H9 (cell line): Measurements from ENCODE around the gene PRPF6. TPM values are rescaled to one million over a fixed set of nuclear protein-coding genes. Genes with fewer than 3 reads are reported as not detected.

Experiments
- DNase-seq: peaks from one replicate; pipeline ENCODE4 v3.0.0-alpha.2; 2017
- H2AFZ ChIP-seq: one replicate; pipeline ENCODE4 v1.6.1; 2013; ENCODE audit warnings: mild to moderate bottlenecking, low read length, control low read depth, moderate library complexity
- H2AK5ac ChIP-seq: 2 replicates; pipeline ENCODE4 v1.6.1; 2013; ENCODE audit warnings: low read length, control low read depth, mixed read lengths; ENCODE audit not compliant: insufficient read length
- H2BK120ac ChIP-seq: one replicate; pipeline ENCODE4 v1.6.1; 2013; ENCODE audit warnings: low read depth, mild to moderate bottlenecking, low read length, control low read depth, inconsistent platforms; ENCODE audit not compliant: poor library complexity, severe bottlenecking
- H2BK12ac ChIP-seq: 2 replicates; pipeline ENCODE4 v1.6.1; 2013; ENCODE audit warnings: low read length, control low read depth, mixed read lengths, low read depth; ENCODE audit not compliant: insufficient read length
- H2BK15ac ChIP-seq: 2 replicates; pipeline ENCODE4 v1.6.1; 2013; ENCODE audit warnings: low read depth, low read length, control low read depth
- H2BK20ac ChIP-seq: one replicate; pipeline ENCODE4 v1.6.1; 2013; ENCODE audit warnings: low read depth, mild to moderate bottlenecking, low read length, control low read depth, inconsistent platforms; ENCODE audit not compliant: poor library complexity, severe bottlenecking
- H2BK5ac ChIP-seq: 2 replicates; pipeline ENCODE4 v1.6.1; 2013; ENCODE audit warnings: low read length, control low read depth, mixed read lengths; ENCODE audit not compliant: insufficient read length
- H3K14ac ChIP-seq: 2 replicates; pipeline ENCODE4 v1.6.1; 2013; ENCODE audit warnings: low read length, control low read depth; ENCODE audit not compliant: insufficient read depth
- H3K18ac ChIP-seq: 2 replicates; pipeline ENCODE4 v1.6.1; 2013; ENCODE audit warnings: low read depth, mild to moderate bottlenecking, mixed read lengths, low read length, control low read depth; ENCODE audit not compliant: insufficient read length
- H3K23ac ChIP-seq: 2 replicates; pipeline ENCODE4 v1.6.1; 2013; ENCODE audit warnings: low read length, control low read depth, mixed read lengths, low read depth; ENCODE audit not compliant: insufficient read length
- H3K23me2 ChIP-seq: 2 replicates; pipeline ENCODE4 v1.6.1; 2013; ENCODE audit warnings: low read depth, mild to moderate bottlenecking, mixed read lengths, low read length, control low read depth; ENCODE audit not compliant: insufficient read length, poor library complexity, severe bottlenecking
- H3K27ac ChIP-seq: 2 replicates; pipeline ENCODE4 v1.5.1; 2013; ENCODE audit warnings: low read length, control low read depth, mixed read lengths, low read depth; ENCODE audit not compliant: insufficient read length
- H3K27me3 ChIP-seq: 2 replicates; pipeline ENCODE4 v1.6.1; 2013; ENCODE audit warnings: low read length, control low read depth, inconsistent platforms; ENCODE audit not compliant: insufficient read depth
- H3K4ac ChIP-seq: 2 replicates; pipeline ENCODE4 v1.6.1; 2013; ENCODE audit warnings: low read depth, mild to moderate bottlenecking, control low read depth, inconsistent platforms, low read length, moderate library complexity
- H3K4me1 ChIP-seq: 2 replicates; pipeline ENCODE4 v1.6.1; 2013; ENCODE audit warnings: low read length, control low read depth, inconsistent platforms; ENCODE audit not compliant: insufficient read depth
- H3K4me2 ChIP-seq: 2 replicates; pipeline ENCODE4 v1.6.1; 2013; ENCODE audit warnings: low read length, control low read depth, mixed read lengths; ENCODE audit not compliant: insufficient read length, insufficient read depth
- H3K56ac ChIP-seq: 2 replicates; pipeline ENCODE4 v1.6.1; 2013; ENCODE audit warnings: low read depth, mild to moderate bottlenecking, mixed read lengths, low read length, control low read depth; ENCODE audit not compliant: insufficient read length
- H3K79me1 ChIP-seq: 2 replicates; pipeline ENCODE4 v1.6.1; 2013; ENCODE audit warnings: low read depth, mild to moderate bottlenecking, moderate library complexity, low read length, control low read depth, inconsistent platforms; ENCODE audit not compliant: insufficient read depth, poor library complexity, severe bottlenecking
- H3K79me2 ChIP-seq: 2 replicates; pipeline ENCODE4 v1.6.1; 2013; ENCODE audit warnings: low read length, control low read depth, inconsistent platforms; ENCODE audit not compliant: insufficient read depth
- H3K9ac ChIP-seq: 2 replicates; pipeline ENCODE4 v1.6.1; 2013; ENCODE audit warnings: low read length, control low read depth, mixed read lengths; ENCODE audit not compliant: insufficient read length; ENCODE audit errors: extremely low read depth
- H3K9me3 ChIP-seq: one replicate; pipeline ENCODE4 v1.6.1; 2013; ENCODE audit warnings: low read depth, low read length, inconsistent platforms; ENCODE audit not compliant: control insufficient read depth
- H3T11ph ChIP-seq: one replicate; pipeline ENCODE4 v1.6.1; 2013; ENCODE audit warnings: mild to moderate bottlenecking, low read length, control low read depth, inconsistent platforms
- H4K20me1 ChIP-seq: one replicate; pipeline ENCODE4 v1.6.1; 2013; ENCODE audit not compliant: control insufficient read depth, insufficient read length, insufficient read depth
- H4K5ac ChIP-seq: 2 replicates; pipeline ENCODE4 v1.6.1; 2013; ENCODE audit warnings: low read depth, mild to moderate bottlenecking, mixed read lengths, low read length, control low read depth; ENCODE audit not compliant: insufficient read length
- H4K8ac ChIP-seq: replicated peaks from 2 replicates; pipeline ENCODE4 v1.6.1; 2013; ENCODE audit warnings: low read length, control low read depth, mixed read lengths, low read depth; ENCODE audit not compliant: insufficient read length
- H4K91ac ChIP-seq: 2 replicates; pipeline ENCODE4 v1.6.1; 2013; ENCODE audit warnings: low read depth, mild to moderate bottlenecking, moderate library complexity, mixed read lengths, low read length, control low read depth; ENCODE audit not compliant: insufficient read length
- H3K27ac Mint-ChIP-seq, 3 experiments: 2 replicates in 2 of 3; 3 replicates in 1 of 3; pipeline ENCODE4 v1.8.0; 2020 to 2021; ENCODE audit warnings: mixed read lengths in 3 of 3, mild to moderate bottlenecking in 1 of 3, moderate library complexity in 1 of 3
- H3K27me3 Mint-ChIP-seq: 2 replicates; pipeline ENCODE4 v1.8.0; 2021; ENCODE audit warnings: low read depth, mild to moderate bottlenecking, moderate library complexity, mixed read lengths
- H3K36me3 Mint-ChIP-seq, 3 experiments: 2 replicates in 2 of 3; 3 replicates in 1 of 3; pipeline ENCODE4 v1.8.0; 2020 to 2021; ENCODE audit warnings: low read depth in 3 of 3, mixed read lengths in 3 of 3; ENCODE audit not compliant: insufficient read depth in 1 of 3
- H3K4me1 Mint-ChIP-seq, 2 experiments: 2 replicates each; pipeline ENCODE4 v1.8.0; 2020; ENCODE audit warnings: mixed read lengths in 2 of 2
- H3K4me3 Mint-ChIP-seq, 2 experiments: 2 replicates in 1 of 2; 3 replicates in 1 of 2; pipeline ENCODE4 v1.8.0; 2020 to 2021; ENCODE audit warnings: mild to moderate bottlenecking in 2 of 2, mixed read lengths in 2 of 2, moderate library complexity in 1 of 2
- H3K9me3 Mint-ChIP-seq, 2 experiments: 2 replicates in 1 of 2; 3 replicates in 1 of 2; pipeline ENCODE4 v1.8.0; 2020; ENCODE audit warnings: mild to moderate bottlenecking in 2 of 2, mixed read lengths in 2 of 2, moderate library complexity in 1 of 2
- WGBS: extraction: QIAGEN DNeasy Blood & Tissue Kit; methylation state at CpG from one replicate; pipeline ENCODE4 v1.1.7; 2013; ENCODE audit warnings: missing lambda C conversion rate, low lambda C conversion rate, mixed read lengths; ENCODE audit not compliant: insufficient read length; ENCODE audit errors: extremely low coverage; 5-methylcytosine and 5-hydroxymethylcytosine counted together
- total RNA-seq: library from RNA; stranded (reverse); gene quantifications from 2 replicates; pipeline ENCODE4 v1.2.1, GENCODE V29; 2021
- TF ChIP-seq, protein P1 (sequence below): fragments of 200-600 bp; sonication (generic); conservative IDR thresholded peaks from 3 replicates; pipeline ENCODE4 v1.8.0; 2021; ENCODE audit warnings: antibody characterized with exemption, mild to moderate bottlenecking

PRPF6 gene
- total RNA-seq, 1 experiment from 2014 or later: 87.9 TPM

DNA sequence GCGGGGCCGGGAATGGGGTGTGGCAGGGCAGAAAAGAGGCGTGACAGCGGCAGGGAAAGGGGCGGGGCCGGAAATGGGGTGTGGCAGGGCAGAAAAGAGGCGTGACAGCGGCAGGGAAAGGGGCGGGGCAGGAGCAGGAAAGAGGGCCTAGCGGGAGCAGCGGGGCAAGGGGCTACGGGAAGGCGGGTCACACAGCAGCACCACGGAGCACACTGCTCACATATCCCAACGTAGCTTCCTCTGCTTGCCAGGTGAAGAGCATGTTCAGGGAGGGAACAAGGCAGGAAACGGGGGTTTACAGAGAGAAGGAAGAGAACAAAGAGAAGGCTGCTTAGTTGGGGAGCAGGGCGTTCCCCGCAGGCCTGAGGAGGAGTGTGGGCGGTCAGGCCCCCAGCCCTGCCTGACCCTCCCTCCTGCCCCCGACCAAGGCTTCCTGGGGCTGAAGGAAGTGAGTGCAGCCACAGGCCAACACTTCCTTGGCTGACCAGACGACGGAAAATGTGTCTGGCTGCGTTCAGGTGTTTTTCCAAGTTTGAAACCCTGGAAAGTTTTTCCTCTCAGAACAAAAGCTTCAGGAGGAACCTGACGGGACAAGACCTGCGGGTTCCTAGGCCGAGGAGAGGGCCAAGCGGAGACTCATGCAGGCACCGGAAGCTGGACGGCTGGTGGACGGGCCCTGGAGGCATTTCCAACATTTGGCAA lies 38.5 kb upstream of the PRPF6 start:
- Histone ChIP-seq H3K27me3 (no peaks in the 10 kb centered on the region), H3K4me1 (no peaks in the 10 kb centered on the region), H3K9ac (no peak overlapping the region), H3K9me3 (no peaks in the 10 kb centered on the region), H2AFZ (no peak overlapping the region), H3K4ac (no peak overlapping the region), H2BK12ac (no peak overlapping the region), H3T11ph (no peak overlapping the region), H3K27ac (peak overlapping the region; percentile 2), H2BK5ac (no peak overlapping the region), H4K5ac (no peak overlapping the region), H4K20me1 (peaks cover 3% of the 10 kb centered on the region), H2BK20ac (no peak overlapping the region), H3K4me2 (peak overlapping the region; percentile 13), H2BK120ac (no peak overlapping the region), H3K56ac (no peak overlapping the region), H3K23ac (no peak overlapping the region), H3K79me2 (no peaks in the 10 kb centered on the region; the same call in 1 of the 2 replicates), H3K23me2 (peaks cover 13% of the 10 kb centered on the region), H2BK15ac (no peak overlapping the region), H4K91ac (no peak overlapping the region), H2AK5ac (no peak overlapping the region), H3K79me1 (no peaks in the 10 kb centered on the region), H4K8ac (no peak overlapping the region), H3K14ac (no peak overlapping the region; the same call in 1 of the 2 replicates), H3K18ac (no peak overlapping the region)
- Mint-ChIP-seq H3K4me3 (peak overlapping the region in 1 of 2 experiments; percentile 58; a peak in 3 of 5 replicates), H3K27ac (peak overlapping the region; percentile 31 to 98 (median 74); a peak in 4 of 7 replicates), H3K36me3 (peaks cover 3 to 23% (median 22%) of the 10 kb centered on the region in 3 experiments; a peak in 6 of 7 replicates), H3K9me3 (no peaks in the 10 kb centered on the region), H3K27me3 (no peaks in the 10 kb centered on the region), H3K4me1 (peaks cover 3 to 11% of the 10 kb centered on the region in 2 experiments)
- DNase-seq: peak; percentile 92
- TF ChIP-seq, protein P1, sequence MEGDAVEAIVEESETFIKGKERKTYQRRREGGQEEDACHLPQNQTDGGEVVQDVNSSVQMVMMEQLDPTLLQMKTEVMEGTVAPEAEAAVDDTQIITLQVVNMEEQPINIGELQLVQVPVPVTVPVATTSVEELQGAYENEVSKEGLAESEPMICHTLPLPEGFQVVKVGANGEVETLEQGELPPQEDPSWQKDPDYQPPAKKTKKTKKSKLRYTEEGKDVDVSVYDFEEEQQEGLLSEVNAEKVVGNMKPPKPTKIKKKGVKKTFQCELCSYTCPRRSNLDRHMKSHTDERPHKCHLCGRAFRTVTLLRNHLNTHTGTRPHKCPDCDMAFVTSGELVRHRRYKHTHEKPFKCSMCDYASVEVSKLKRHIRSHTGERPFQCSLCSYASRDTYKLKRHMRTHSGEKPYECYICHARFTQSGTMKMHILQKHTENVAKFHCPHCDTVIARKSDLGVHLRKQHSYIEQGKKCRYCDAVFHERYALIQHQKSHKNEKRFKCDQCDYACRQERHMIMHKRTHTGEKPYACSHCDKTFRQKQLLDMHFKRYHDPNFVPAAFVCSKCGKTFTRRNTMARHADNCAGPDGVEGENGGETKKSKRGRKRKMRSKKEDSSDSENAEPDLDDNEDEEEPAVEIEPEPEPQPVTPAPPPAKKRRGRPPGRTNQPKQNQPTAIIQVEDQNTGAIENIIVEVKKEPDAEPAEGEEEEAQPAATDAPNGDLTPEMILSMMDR: no peak
- whole genome bisulfite sequencing: no CpG with 5 or more reads among the region's 30 CpGs
